ENCODE results near the gene GJC2. TPM values are rescaled to one million over a fixed set of nuclear protein-coding genes. Genes with fewer than 3 reads are reported as not detected.
A peak's percentile ranks its signal among the peaks of the same experiment; 100 is the strongest.

Gene GJC2
- total RNA-seq, 1 experiment from 2014 or later: 18.5 TPM

DNA sequence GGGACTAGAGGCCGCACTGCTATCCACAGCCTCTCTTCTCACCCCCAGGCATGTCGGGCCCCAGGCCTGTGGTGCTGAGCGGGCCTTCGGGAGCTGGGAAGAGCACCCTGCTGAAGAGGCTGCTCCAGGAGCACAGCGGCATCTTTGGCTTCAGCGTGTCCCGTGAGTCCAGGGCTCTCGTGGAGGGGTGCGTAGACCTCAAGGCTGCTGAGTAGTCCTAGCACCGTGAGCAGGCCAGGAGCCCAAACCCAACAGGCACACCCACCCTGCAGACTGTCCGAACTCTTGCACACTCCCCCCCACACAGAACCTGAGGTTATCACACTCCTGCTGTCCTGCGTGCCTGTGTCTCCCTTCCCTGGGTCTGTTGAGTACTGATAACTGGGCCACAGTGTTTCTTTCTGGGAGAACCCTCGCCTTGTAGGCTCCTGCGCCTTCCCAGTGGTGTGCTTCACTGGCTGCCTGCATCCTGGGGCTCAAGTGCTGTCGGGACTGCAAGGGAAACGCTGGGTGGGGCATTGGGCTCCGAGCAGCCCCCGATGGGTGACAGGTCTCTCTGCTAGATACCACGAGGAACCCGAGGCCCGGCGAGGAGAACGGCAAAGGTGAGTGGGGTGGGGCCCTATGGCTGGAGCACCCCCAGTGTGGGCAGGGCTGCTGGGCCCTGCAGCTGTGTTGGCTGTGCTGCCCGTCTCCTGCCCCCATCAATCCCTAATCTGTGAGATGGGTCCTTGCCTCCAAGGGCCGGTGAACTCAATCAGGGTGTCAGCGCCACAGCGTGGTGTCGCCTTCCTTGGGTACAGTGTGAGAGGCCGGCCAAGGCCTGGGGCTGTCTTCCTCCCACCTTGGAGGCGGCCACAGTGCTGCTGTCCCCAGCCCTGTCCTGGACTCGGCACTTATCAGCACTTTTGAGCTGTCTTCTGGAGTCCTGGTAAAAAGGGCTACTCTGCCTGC is 4.0 kb upstream of the GJC2 start:
- Mint-ChIP-seq H3K36me3 (ENCODE audit: insufficient read depth, unreplicated experiment) (peaks cover 63% of the 10 kb centered on the region), H3K4me1 (ENCODE audit: insufficient read depth, unreplicated experiment) (peaks cover 51% of the 10 kb centered on the region), H3K27ac (ENCODE audit: low read depth, unreplicated experiment) (no peak overlapping the region), H3K4me3 (ENCODE audit: unreplicated experiment) (peak overlapping the region; percentile 7), H3K27me3 (ENCODE audit: insufficient read depth, unreplicated experiment) (no peaks in the 10 kb centered on the region), H3K9me3 (ENCODE audit: unreplicated experiment) (no peaks in the 10 kb centered on the region)
- DNase-seq (ENCODE audit: unreplicated experiment): no peak
- POLR2A ChIA-PET: interaction anchor here (0.6 to 9.7 kb wide), 2 partner anchors 18 to 341 kb away, joined by 3 to 318 read pairs; partner anchors contain the start of gene IBA57
- CTCF ChIA-PET: interaction anchor here (0.7 to 7.3 kb wide), 2 partner anchors 10 to 19 kb away, joined by 3 to 72 read pairs; partner anchors contain the start of gene IBA57
- TF ChIP-seq, protein P1, sequence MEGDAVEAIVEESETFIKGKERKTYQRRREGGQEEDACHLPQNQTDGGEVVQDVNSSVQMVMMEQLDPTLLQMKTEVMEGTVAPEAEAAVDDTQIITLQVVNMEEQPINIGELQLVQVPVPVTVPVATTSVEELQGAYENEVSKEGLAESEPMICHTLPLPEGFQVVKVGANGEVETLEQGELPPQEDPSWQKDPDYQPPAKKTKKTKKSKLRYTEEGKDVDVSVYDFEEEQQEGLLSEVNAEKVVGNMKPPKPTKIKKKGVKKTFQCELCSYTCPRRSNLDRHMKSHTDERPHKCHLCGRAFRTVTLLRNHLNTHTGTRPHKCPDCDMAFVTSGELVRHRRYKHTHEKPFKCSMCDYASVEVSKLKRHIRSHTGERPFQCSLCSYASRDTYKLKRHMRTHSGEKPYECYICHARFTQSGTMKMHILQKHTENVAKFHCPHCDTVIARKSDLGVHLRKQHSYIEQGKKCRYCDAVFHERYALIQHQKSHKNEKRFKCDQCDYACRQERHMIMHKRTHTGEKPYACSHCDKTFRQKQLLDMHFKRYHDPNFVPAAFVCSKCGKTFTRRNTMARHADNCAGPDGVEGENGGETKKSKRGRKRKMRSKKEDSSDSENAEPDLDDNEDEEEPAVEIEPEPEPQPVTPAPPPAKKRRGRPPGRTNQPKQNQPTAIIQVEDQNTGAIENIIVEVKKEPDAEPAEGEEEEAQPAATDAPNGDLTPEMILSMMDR (IDR thresholded peaks at IDR 0.05; ENCODE audit: unreplicated experiment): no peak
- no TSS peak for BruUV-seq (replicated peaks)
- intact Hi-C loops (cut with micrococcal nuclease): no loop called here

DNA sequence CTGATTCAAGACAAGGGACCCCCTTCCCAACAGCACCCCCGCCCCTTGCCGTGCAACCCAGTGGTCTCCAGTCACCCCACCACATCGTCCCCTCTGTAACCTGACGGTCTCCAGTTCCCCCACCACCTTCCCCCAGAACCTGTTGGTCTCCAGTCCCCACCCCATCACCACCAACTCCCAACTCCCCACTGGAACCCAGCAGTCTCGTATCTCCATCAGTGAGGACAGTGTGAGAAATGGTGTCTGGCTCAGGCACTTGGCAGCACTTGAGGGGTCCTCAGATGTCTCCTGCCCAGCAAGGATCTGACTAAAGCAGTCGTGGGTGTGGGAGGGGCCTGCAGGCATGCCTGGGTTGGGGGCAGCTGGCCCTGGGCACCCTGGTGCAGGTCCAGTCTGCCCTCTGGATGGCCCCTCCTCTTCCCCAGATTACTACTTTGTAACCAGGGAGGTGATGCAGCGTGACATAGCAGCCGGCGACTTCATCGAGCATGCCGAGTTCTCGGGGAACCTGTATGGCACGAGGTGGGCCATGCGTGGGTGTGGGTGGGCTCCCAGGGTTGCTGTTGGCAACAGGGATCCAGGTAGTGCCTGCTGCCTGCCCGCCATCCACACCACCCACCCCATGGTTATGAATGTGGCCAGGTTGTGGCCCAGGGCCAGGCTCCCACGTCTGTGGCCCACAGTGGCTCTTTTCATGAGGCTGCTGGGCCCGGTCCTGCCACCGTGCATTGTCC is 3.1 kb upstream of the GJC2 start:
- Mint-ChIP-seq H3K27me3 (ENCODE audit: insufficient read depth, unreplicated experiment) (no peaks in the 10 kb centered on the region), H3K4me3 (ENCODE audit: unreplicated experiment) (no peak overlapping the region), H3K4me1 (ENCODE audit: insufficient read depth, unreplicated experiment) (peaks cover 60% of the 10 kb centered on the region), H3K36me3 (ENCODE audit: insufficient read depth, unreplicated experiment) (peaks cover 59% of the 10 kb centered on the region), H3K9me3 (ENCODE audit: unreplicated experiment) (no peaks in the 10 kb centered on the region), H3K27ac (ENCODE audit: low read depth, unreplicated experiment) (no peak overlapping the region)
- intact Hi-C loops (cut with micrococcal nuclease): no loop called here
- ChIA-PET POLR2A (interaction anchor here (0.6 kb wide), 1 partner anchor 340 kb away, joined by 3 read pairs; no protein-coding TSS in a partner anchor), CTCF (interaction anchor here (0.7 to 7.3 kb wide), 2 partner anchors 10 to 18 kb away, joined by 3 to 72 read pairs; partner anchors contain the start of gene IBA57)
- no peak for DNase-seq (ENCODE audit: unreplicated experiment)
- no TSS peak for BruUV-seq (replicated peaks)
- TF ChIP-seq, protein P1 (IDR thresholded peaks at IDR 0.05; ENCODE audit: unreplicated experiment): no peak

DNA sequence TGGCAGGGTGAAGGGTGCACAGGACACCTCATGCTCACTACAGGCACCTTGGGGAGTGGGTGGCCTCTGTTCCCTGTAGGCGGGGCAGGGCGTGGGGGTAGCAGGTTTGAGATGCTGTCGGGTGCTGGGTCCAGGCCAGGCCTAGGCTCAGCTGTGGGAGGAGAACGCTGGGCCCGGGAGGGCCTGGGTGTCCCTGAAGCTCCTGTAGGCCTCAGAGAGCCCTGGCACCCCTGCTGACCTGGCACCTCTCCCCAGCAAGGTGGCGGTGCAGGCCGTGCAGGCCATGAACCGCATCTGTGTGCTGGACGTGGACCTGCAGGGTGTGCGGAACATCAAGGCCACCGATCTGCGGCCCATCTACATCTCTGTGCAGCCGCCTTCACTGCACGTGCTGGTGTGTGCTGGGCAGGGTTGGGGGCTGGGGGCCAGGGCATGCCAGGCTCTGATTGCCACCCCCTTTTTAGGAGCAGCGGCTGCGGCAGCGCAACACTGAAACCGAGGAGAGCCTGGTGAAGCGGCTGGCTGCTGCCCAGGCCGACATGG is 2.5 kb upstream of the GJC2 start:
- Mint-ChIP-seq H3K27me3 (ENCODE audit: insufficient read depth, unreplicated experiment) (no peaks in the 10 kb centered on the region), H3K36me3 (ENCODE audit: insufficient read depth, unreplicated experiment) (peaks cover 53% of the 10 kb centered on the region), H3K4me1 (ENCODE audit: insufficient read depth, unreplicated experiment) (peaks cover 56% of the 10 kb centered on the region), H3K4me3 (ENCODE audit: unreplicated experiment) (no peak overlapping the region), H3K27ac (ENCODE audit: low read depth, unreplicated experiment) (peak overlapping the region; percentile 83), H3K9me3 (ENCODE audit: unreplicated experiment) (no peaks in the 10 kb centered on the region)
- DNase-seq (ENCODE audit: unreplicated experiment): no peak
- CTCF ChIA-PET: interaction anchor here (2.5 kb wide), 1 partner anchor 18 kb away, joined by 17 read pairs; the partner anchor contains the start of gene IBA57
- intact Hi-C loops (cut with micrococcal nuclease): no loop called here
- POLR2A ChIA-PET: interaction anchor here (8.9 kb wide), 1 partner anchor 17 kb away, joined by 137 read pairs; the partner anchor contains the start of gene IBA57
- TF ChIP-seq, protein P1 (IDR thresholded peaks at IDR 0.05; ENCODE audit: unreplicated experiment): no peak
- BruUV-seq (replicated peaks): no TSS peak
